Vagina (tissue), 2 donors: Measurements from ENCODE around the gene SERGEF.

Experiments used
- CTCF ChIP-seq, 3 experiments: fragments of 450-650 bp in 2 of 3; fragments of 200-600 bp in 1 of 3; sonication (generic) in 1 of 3; IDR thresholded peaks; one replicate each; pipeline ENCODE4 v1.5.1; 2017 to 2019; ENCODE audit warnings: antibody characterized with exemption in 3 of 3, mild to moderate bottlenecking in 2 of 3, moderate library complexity in 2 of 3
- POLR2A ChIP-seq, 2 donors: fragments of 450-650 bp; IDR thresholded peaks; one replicate each; pipeline ENCODE4 v1.6.1; 2017; ENCODE audit warnings: antibody characterized with exemption in 2 of 2, mild to moderate bottlenecking in 2 of 2, moderate library complexity in 2 of 2
- POLR2AphosphoS5 ChIP-seq, 2 donors: sonication (generic); formaldehyde crosslinking; IDR thresholded peaks; one replicate each; pipeline ENCODE4 v1.9.0; 2017; ENCODE audit warnings: antibody characterized with exemption in 2 of 2, mild to moderate bottlenecking in 2 of 2, low read depth in 1 of 2; ENCODE audit not compliant: insufficient read depth in 1 of 2

GRCh38 chr11:17798716-17799115 is 214.1 kb downstream of the SERGEF start:
- TF ChIP-seq CTCF (IDR thresholded peaks at IDR 0.05) (no peak), POLR2A (IDR thresholded peaks at IDR 0.05) (no peak), POLR2AphosphoS5 (IDR thresholded peaks at IDR 0.05; ENCODE audit: insufficient read depth in 1 of 2, low read depth in 1 of 2) (no peak)
